Activated CD4-positive, alpha-beta T cell treated with anti-CD3 and anti-CD28 coated beads, Interleukin-2, amount 50 U/mL, for 1 hour (primary cell): ENCODE data around the gene MAST4.

Source experiments
- DNase-seq: peaks from one replicate; pipeline ENCODE4 v3.0.0-alpha.2; 2020

MAST4 gene

DNA sequence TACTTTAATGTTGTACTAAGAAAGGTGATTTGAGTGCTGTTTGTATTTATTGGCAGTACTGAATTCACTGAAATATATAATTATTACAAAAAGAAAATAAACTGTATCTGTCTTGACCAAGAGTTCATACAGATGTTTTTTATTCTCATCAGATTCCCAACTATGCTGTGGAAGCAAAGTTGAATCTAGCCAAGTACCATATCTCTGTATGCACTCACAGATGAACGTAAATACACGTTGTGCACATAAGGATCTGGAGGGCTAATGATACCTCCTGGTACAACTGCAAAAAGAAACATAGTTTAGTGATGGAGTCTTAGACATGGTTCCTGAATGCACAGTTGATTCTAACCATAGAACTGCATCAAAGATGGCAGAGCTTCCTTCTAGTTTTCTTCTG, 431.0 kb downstream of the MAST4 start:
- DNase-seq = no peak

GRCh38 chr5:67028371-67028770, 432.2 kb downstream of the MAST4 start:
- no peak for DNase-seq

DNA sequence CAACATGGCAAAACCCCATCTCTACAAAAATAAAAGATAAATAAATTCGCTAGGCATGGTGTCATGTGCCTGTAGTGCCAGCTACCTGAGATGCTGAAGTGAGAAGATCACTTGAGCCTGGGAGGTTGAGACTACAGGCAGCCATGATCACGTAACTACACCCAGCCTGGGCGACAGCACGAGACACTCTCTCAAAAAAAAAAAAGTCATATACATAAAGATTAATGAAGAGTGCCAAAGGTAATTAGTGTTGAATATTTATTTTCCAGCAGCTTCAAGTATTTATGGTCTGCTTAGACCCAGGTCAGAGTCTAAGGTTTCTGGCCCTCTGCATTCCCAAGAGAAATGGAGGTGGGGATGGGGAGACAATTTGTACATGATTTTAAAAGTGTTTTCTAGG, 432.7 kb downstream of the MAST4 start:
- no peak for DNase-seq

DNA sequence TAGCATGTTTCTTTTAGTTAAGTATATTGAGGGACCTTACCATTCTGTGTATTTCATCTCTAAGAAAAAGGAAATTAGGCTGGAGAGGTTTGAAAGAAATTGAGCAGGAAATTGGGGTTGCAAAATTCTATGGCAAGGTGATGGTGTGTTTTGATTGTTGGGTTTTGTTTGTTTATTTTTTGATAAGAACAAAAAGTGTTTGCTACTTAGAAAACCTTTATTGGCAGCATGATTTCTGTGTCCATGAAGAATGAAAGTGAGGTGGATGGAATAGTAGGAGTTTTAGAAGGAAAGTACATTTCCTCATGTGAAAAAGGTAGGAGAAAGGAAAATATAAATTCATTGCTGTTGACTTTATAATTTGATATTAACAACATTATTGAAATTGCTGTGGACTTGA, 433.3 kb downstream of the MAST4 start:
- DNase-seq = no peak

DNA sequence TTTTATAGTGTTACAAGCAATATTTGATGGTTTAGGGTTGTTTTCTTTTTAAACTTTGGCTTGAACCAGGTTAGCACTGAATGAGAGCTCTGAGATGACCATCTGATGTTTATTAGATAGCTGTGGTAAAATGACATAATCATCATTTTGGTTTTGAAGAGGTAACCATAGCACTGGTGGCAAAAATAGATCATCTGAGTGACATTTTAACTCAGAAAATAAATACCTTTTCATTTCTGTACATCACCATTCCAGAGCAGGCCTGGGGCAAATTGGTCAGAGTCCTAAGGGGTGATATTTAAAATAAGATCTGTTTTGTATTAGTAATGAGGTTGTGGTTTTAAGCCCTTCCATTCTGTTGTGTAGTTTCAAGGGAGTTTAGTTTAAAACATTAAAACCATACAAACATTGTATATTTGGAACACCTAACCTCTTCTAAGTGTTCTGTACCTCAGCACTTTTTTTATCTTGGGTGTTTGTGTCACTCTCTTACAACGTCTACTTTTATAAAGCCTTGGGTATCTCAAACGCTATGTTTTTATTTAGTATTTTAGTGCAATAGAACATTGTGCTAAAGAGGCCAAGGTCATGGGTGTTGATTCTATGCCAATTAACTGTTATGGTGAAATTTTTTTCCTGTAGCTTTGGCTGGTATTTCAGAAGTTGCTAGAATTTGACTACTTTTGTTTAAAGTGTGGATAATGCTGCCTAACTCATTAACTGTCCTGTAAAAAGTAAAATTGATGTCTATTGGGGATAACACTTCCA, 434.3 kb downstream of the MAST4 start:
- no peak for DNase-seq

DNA sequence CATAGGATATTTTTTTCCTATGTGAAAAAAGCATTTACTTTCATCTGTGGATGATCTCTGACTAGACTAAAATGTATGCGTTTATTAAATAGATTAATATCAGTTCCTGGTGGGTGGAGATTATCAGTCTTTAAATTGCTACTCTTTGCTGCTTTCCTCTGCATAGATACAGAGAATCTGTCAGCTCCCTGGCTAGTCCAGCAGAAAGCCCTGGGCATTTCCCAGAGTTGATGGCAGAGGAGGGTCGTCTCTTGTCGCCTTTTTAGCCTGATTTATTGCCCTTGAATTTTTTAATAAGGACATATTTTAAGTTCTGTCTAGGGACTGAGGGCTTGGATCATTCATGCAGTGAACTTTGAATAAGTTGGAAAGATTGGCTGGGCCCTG, 434.9 kb downstream of the MAST4 start:
- DNase-seq = no peak

DNA sequence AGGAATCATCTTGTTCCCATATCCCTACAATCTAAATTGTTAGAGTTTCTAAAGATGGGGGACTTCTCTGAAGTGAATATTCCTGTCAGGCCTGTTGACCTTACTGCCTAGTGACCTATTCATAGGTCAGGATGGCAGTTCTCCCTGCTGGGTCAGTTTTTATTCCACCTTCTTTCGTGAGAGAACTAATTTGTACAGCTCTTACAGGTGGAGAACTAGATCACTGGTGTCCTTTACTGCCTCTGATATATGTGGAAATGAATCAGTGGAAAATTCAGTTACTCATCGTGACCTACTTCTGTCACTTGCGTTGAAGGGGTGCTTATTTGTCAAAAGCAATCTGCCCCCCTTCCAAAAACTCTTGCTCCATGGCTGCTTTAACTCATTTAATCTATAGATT, 435.5 kb downstream of the MAST4 start:
- no peak for DNase-seq

DNA sequence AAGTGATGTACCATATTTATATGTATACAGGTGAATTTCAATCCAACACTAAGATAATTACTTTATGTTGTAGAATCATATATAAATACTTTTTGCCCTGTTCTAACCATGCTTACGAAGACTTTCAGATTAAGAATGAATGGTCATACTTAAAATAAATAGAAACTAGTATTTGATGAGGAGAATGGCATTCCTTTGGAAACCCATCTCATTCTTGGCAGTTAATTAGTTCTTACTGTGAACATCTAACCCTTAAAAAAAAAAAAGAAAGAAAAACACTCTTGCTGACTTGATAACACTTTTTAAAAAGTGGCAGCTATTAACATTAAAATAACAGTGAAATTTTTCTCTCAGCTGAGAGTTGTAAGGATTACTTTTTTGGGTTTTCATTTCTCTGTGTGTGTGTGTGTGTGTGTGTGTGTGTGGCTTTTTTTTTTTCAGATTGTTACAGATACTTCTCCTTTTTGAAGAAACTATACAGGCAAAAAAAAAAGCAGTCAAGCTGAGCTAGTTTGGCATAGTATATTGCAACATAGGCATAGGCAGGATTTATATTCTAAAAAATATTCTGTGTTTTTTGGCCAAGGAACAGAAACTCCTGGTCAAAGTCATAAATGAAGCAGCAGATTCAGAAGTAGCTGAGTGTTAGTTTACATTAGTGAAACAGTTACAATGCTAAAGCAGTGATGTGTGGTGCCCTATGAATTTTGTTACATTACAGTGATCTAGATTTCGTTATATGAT, 436.9 kb downstream of the MAST4 start:
- DNase-seq = no peak

GRCh38 chr5:67033880-67034651, 437.9 kb downstream of the MAST4 start:
- DNase-seq = no peak

- DNase-seq = no peak
These were observed 439.0 kb downstream of the MAST4 start for GRCh38 chr5:67035098-67035740.

DNA sequence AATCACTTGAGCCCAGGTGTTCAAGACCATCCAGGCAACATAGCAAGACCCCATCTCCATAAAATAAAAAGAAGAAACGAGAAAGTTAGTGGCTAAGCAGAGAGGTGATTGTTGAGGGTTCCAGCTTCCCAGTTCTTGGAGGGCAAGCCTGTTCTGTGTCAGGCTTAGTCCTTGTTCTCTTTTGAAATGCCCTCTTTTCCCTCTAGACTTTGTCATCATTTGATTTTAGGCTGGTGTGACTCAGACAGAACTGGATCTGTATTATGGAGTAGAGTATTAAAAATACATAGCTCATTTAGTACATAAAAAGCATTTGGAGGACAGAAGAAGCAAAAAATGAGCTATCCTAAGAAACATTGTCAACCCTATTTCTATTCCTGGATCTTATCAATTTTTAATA, 441.0 kb downstream of the MAST4 start:
- no peak for DNase-seq

DNA sequence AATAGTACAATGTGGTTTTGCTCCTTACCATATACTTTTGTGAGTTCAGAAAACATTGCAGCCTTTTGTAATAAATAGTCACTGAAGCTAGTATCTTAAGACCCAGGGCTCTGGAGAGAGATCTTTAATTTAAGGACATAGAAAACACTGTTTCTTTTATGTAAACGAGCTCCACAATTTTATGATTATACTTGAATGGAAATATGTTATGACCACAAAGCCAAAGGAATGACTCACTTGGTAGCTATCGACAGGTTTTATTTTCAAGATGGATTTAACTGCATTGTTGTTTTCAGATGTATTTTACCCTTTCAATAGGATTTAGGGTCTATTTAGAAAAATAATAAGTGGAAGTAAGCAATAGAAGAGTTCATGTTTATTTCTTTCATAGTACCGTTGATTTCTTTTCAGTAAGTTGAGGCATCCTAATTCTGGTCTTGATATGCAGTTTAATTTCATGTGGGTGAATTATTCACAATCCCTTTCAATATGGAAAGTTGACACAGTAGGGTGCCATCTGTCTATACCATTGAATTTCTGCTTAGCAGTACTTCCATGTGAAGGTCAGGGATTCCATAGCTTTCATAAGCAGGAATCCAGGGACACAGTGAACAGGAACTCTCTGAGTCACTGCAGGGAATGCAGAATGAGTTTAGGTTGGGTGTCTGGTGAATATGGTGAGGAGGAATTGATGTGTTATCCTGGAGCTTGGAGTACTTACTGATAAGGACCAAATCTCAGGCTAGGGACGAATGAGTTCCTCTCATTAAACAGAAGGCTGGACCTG, 442.8 kb downstream of the MAST4 start:
- no peak for DNase-seq

DNA sequence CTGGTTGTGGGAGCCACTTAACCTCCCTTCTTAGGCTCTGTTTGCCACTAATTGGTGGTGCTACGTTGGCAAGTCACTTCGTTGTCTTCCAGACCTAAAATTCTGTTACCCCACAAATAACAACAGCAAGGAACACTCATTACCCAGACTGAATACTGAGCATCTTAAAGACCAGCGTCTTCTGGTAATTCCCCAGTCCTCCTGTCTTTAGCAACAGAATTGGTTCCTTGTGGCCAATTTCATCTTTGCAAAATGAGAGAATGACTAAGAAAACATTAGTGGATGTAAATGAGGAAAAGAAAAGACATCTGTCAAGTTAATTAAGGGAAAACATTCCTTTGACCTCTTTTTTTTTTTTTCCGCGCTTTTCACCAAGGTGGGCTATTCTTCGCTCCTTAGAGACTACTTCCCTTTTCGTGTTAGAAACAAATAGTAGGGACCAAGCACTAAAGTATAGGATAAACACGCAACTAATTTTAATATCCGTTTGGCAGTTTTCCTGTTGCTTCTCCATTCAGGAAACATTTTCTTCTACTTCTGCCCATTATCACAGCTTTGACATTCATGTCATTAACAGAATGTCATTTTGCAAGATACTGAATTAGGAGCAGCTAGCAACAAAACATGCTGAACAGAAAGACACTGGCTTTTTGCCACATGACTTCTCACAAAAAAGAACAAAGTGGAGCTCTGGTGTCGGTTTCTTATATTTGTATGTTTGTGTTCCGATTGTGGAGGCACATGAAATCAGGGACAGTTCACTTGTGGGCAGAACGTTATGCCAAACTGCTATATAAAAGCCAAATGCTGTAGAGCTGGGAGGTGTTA, 446.2 kb downstream of the MAST4 start:
- DNase-seq = no peak

- DNase-seq = no peak
These were observed 447.8 kb downstream of the MAST4 start for GRCh38 chr5:67043796-67044511.

DNA sequence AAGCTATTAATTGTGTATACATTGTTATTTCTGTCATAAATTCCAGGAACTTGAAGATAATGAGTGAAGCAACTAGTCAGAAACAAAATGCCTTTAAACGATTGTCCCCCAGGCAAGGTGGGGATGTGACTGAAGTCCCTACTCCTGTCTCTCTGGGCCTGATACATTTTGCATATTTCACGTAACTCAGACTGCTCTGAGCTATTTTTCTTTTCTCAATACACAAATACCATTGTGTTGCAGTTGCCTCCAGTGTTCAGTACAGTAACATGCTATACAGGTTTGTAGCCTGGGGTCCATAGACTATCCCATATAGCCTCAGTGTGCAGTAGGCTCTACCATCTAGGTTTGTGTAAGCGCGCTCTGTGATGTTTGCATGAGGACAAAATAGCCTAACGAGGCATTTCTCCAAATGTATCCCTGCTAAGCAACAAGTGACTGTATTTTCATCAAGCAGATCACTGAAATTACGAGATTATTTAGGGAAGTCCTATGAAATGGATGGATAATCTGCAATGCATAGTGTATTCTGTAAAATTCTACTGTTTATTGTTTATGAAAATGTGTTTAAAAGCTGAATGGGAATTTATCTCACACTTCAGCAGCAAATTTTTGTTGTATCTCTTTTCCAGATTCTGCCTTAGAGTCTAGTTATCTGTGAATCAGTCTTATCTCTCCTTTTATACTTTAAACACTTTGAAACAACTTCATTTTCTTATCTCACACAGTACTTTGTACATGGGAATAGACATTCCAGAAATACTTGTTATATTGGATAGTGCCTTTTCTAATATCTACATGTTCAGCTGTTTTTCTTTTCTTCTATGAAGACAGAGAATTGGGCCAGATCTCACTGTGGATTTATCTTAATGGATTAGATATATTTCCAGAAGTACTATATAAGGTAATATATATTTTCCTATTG, 449.9 kb downstream of the MAST4 start:
- no peak for DNase-seq

- no peak for DNase-seq
These were observed 451.0 kb downstream of the MAST4 start for GRCh38 chr5:67047160-67047559.

- DNase-seq = no peak
These were observed 451.4 kb downstream of the MAST4 start for GRCh38 chr5:67047616-67048015.

DNA sequence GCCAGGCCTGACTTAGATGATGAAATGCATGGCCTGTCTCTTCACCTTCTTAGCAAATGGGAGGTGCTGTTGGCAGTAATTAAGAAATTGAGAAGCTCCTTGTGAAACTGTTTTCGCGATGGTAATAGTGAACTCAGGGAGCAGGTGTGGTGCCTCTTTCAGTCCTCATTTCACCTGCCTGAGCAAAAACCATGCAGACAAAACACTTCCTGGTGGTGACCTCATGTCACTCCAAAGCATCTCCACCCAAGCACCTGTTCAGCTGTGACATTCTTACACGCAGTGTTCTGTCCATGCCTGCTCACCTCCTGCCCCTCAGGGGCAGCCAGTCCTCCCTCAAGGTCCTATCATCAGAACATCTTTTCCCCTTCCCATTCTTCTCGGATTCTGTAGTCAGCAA, 453.9 kb downstream of the MAST4 start:
- no peak for DNase-seq

GRCh38 chr5:67050635-67051034, 454.4 kb downstream of the MAST4 start:
- DNase-seq = no peak

DNA sequence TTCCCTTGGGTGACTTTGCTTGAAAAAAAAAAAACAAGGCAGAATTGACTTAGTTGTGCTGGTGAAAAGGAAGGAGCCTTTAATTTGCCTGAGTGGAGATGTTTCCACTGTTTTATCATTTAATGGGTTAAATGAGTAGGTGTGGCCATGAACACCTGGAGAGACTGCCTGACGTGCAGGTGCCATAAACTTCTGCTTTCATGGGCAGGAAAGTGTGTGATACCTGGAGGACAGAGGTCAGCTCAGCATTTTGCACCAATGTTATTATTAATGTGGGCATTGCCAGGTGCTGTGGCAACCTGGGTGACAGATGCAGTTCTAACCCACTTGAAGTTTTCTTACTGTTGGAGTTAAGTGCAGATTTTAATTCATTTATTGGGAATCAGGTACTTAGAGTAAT, 455.0 kb downstream of the MAST4 start:
- no peak for DNase-seq
